ENCODE measurements around the gene TMEM214.

Gene TMEM214

GRCh38 chr2:27086724-27087593 lies 54.2 kb downstream of the TMEM214 start, which contains the start of gene KHK:
TSS of gene KHK (plus strand) at chr2:27086772. CDS start at chr2:27087260, 488 bp downstream.
- no peak for DNase-seq

DNA sequence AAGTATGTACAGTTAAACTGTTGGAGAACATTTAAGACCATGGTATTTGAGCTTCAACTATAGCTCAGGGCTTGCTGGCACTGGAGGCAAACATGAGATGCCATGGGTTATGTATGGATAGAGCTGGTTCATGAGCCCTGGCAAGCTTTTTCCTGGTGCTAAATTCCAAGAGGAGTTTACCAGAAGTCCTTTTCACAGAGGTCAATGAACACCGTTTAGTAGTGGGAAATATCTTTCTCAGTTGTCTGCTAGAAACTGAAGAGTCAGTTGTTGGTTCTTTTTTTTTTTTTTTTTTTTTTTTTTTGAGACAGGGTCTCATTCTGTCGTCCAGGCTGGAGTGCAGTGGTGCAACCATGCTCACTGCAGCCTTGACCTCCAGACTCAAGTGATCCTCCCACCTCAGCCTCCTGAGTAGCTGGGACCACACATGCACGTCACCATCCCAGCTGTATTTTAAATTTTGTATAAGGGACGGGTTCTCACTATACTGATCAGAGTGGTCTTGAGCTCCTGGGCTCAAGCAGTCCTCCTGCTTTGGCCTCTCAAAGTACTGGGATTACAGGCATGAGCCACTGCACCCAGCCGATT lies 55.2 kb downstream of the TMEM214 start:
- no peak for DNase-seq

GRCh38 chr2:27088634-27089033 lies 55.9 kb downstream of the TMEM214 start:
- DNase-seq: no peak

GRCh38 chr2:27089111-27089954 lies 56.6 kb downstream of the TMEM214 start:
- DNase-seq: no peak
